GM21526 (cell line): ENCODE results near the gene BHLHA15.

Experiments
- ATAC-seq: cut with Tn5 transposase; IDR thresholded peaks from one replicate; pipeline ENCODE4 v1.9.1; 2021; ENCODE audit warnings: moderate library complexity; ENCODE audit not compliant: unreplicated experiment, low FRiP score

The BHLHA15 gene

DNA sequence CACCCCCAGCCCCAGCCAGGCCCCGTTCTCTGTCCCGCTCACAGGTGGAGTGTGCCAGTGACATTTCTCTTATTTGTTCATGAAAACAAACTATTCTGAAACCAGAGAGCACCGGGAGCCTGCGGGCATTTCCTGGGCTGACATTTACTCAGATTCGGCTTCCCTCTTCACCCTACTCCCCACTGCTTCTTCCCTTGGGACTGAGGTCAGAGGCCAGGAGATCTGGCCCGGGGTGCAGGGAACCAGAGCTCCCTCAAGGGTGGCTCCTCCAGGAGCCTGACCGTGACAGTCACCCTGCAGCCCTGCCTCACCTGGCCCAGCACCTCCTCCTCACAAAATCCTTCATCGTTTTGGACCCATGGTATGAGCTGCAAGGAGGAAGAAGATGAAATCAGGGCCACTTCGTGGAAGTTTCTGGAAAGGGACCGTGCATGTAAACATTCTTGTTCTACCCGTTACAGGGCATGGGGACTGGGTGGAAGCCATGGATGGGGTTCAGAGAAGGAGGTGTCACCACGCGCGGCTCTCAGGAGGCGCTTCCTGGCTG is 12.2 kb downstream of the BHLHA15 start:
- ATAC-seq: no peak

DNA sequence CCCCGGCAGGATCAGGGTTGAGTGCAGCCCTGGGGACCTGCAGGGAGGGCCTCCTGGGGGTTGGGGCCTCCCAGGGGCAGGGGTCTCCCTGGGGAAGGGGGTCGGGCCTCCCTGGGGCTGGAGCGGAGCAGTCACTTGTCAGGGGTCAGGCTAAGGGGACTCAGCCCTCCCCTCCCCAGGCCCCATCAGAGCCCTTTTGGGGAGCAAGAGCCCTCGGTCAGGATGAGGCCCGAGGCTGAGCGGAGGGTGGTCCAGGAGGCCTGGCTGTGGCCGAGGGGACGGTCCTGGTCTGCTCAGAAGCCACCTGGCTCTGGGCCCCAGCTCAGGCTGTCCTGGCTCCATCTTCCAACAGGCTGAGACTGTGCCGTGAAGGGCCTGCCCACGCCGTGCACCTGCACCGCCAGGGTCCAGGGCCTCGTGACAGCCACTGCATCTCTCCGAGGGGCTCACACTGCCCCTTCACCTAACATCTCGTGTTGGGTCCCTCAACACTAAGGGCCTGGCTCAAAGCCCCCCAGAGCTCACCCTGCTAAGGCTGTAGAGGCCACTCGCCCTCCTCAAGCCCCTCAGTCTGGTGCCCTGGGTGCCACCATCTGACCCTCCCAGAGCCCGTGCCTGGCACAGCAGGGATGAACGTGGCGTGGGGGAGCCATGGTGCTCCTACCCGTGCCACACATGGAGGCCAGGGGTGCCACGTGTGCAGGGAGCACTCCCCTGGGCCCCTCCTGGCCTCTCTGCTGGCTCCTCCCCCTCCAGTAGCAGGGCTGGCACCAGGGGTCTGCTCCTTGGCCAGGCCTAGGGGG is 12.9 kb downstream of the BHLHA15 start:
- no peak for ATAC-seq

DNA sequence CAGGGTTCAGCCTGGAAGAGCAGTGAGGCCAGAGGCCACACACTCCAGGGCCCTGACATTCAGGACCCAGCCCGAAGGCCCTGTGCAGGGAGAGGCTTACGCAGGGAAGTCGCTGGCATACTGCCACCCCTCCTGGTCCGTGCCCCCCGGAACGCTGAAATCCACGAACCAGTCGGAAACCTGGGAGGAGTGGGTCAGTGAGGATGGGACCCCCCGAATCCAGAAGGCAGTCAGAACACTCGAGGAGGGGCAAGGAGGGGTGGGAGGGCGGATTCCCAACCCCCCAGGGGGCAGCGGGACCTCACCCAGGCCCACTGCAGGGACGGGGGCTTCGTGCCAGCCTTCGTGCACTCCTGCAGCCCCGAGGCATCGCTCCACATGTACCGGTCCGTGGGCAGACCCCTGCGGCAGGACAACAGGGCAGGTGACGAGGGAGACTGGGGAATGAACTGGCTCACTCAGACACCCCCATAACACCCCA is 13.5 kb downstream of the BHLHA15 start:
- no peak for ATAC-seq

DNA sequence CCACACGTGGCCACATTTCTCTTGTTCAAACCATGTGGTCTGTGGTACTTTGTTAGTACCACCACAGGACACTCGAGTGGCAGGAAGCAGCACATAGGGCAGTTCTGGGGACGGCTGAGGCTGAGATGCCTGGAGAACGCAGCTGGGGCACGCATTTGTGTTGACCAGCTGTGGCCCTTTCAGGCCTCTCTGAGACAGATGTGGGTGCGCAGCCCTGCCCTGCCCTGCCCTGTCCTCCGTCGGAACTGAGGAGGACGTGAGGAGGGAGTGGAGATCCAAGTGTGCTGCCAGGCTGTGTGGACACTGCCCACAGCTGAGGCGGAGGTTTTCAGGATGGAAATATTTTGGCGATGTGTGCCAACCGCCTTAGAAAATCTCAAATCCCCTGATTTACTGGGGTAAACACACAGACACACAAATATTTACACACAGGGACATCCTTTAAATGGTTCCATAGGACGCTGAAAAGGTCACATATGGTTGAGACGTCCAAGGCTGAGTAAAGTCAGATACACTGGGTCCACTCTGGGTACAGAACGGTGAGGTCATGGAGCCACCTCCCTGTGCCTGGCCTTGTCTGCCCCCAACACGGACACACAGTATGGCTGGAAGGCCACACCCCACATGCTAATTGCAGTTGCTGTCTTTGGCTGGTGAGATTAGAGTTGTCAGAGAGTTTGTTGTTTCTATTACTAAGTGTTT is 14.8 kb downstream of the BHLHA15 start:
- no peak for ATAC-seq

GRCh38 chr7:98227939-98228338 is 16.7 kb downstream of the BHLHA15 start:
- ATAC-seq: no peak

DNA sequence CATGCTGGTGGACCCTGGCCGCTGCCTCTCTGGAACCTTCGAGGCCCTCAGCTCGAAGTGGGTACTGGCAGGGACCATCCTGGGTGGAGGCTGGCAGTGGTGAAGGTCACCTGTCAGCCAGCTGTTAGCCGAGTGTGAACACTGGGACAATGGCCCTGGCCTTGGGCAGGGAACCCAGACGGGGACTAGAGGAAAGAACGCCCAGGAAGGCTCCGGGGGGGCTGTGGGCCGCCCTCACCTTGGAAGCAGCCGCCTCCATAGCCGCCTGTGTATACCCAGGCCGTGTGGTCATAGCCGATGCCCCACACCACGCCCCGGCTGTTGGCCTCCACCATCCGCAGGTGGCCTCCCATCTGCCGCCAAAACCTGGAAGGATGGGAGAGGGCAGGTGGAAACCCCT is 17.6 kb downstream of the BHLHA15 start:
- ATAC-seq: no peak

DNA sequence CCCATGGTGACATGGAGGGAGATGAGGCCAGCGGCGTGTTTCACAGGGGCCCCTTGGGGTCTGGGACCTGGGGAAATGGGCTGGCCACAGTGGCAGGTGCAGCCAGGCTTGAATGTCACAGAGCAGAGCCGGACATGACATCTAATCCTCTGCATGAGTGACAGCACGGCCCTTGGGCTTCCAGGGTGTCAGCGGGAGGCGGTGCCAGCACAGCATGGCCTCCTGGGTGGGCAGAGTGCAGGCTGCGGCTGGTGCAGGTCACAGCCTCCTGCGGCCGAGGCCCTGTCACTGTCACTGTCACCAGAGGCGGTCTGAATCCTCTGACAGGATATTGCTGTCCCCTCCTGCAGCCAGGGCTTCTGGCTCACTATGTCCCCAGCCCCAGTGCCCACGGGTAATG is 18.2 kb downstream of the BHLHA15 start:
- ATAC-seq: no peak

DNA sequence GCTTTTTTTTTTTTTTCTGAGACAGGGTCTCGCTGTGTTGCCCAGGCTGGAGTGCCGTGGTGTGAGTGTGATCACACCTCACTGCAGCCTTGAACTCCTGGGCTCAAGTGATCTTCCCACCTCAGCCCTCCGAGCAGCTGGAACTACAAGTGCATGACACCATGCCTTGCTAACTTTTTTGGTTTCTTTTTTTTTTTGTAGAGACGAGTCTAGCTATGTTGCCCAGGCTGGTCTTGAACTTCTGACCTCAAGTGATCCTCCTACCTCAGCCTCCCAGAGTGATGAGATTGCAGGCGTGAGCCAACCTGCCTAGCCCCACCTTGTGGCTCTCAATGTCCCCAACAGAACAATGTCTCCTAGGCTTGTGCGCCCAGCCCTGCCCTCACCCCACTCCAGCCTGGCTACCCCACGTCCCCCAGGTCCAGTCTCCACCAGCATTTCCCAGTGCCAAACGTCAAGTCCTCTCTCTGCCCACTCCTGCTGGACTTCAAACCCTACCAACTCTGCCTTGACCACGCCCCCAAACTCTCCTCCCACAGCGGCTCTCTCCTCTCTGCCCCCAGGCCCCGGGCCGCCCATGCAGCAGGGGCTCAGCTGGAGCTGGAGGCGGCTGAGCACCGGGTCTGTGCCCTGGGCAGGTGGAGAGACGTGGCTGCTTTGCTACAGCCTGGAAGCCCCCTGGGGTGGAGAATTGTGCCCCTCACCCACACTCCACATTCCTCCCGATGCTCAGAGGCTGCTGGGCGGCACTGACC is 18.9 kb downstream of the BHLHA15 start:
- no peak for ATAC-seq

- ATAC-seq: no peak
Observed at GRCh38 chr7:98230746-98231471, 19.7 kb downstream of the BHLHA15 start.

DNA sequence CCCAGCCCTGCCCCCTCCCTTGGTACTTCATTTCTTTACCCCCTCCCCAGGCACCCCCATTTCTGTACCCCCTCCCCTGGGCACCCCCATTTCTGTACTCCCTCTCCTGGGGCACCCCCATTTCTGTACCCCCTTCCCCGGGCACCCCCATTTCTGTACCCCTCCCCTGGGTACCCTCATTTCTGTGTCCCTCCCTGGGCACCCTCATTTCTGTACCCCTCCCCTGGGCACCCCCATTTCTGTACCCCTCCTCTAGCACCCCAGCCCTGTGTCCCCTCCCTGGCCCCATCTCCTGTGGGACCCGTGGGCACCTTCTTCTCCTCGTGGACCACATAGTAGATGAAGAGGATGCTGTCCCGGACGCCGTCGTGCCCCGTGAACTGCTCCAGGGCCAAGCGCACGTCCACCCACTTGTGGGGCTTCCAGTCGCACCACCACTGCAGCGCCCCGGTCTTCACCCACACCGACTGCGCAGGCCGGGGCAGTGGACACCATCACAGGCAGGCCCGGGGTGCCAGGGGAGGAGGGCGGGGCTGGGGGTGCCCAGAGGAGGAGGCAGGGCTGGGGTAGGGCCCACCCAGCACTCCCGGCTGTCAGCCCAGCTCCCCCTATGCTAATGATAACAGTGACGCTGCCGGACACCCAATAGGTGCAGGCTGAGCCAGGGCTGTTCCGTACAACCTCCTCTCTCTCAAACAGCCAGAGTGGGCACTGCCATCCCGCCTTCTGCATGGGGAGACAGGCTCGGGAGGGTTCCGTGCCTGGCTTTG is 20.4 kb downstream of the BHLHA15 start:
- no peak for ATAC-seq

- ATAC-seq: no peak
Observed at GRCh38 chr7:98232263-98232585, 21.0 kb downstream of the BHLHA15 start.

GRCh38 chr7:98232799-98233198 is 21.6 kb downstream of the BHLHA15 start:
- no peak for ATAC-seq

GRCh38 chr7:98233219-98234070 is 22.2 kb downstream of the BHLHA15 start:
- ATAC-seq: no peak

- ATAC-seq: no peak
Observed at GRCh38 chr7:98234429-98235147, 23.3 kb downstream of the BHLHA15 start.

DNA sequence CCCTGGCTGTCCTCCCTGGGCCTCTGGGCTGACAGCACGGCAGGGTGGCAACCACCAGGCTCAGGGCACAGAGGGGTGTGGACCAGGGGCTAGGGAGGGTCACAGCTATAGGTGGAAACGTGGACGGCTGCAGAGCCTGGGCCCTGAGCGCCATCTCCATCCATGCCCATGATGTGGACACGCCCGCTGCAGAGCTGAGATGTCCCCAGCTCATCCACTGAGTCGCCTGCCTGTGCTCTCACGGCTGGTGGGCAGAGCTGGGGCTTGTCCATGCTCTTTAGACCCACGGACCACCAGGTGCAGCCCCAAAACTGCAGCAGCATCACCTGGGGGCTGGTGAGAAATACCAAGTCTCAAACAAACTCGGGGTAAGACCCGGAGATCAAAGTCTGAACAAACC is 24.7 kb downstream of the BHLHA15 start:
- no peak for ATAC-seq

DNA sequence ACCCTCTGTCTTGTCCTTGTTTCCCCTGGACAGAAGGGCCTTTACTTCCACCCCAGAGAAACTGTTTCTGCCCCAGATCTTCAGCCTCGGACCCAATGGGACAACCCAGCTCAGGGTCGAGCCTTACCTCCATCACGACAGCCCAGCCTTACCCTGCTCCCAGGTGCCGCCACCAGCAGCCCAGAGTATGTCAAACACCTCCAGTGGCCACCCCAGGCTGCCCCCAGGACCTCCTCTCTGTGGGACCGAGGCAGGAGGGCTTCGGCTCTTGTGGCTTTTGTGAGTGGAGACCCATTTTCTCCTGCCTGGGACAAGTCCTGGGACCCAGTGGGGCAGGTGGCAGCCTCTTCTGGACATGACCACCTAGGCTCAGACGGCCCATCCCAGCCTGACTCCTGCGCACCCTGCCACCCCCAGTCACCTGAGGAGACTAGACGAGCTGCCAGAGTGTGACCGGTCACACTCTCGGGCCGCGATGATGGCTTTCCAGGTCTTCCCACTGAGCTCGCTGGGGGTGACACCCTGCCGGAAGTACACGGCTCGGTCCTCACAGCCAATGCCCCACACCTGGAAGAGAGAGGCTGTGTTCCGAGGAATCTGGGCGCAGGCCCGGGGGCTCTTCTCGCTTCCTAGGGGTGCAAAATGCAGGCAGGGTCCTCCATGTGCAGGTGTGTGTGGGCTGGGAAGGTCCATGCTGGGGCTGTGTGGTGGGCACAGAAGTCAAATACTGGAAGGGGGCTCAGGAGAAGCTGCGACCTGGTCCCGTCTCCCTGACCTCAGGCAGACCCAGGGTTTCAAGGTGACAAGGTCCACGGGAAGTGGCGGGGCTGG is 25.3 kb downstream of the BHLHA15 start:
- ATAC-seq: no peak

- ATAC-seq: no peak
Observed at GRCh38 chr7:98238076-98238475, 26.8 kb downstream of the BHLHA15 start.
